Heart right ventricle (tissue), 16 donors: Measurements from ENCODE around the gene SH3RF3. TPM values are rescaled to one million over a fixed set of nuclear protein-coding genes. Genes with fewer than 3 reads are reported as not detected.
A peak's percentile ranks its signal among the peaks of the same experiment; 100 is the strongest.

Experiments
- ATAC-seq, 8 donors: fragments of 200-7000 bp; cut with Tn5 transposase; one replicate each; pipeline ENCODE4 v1.9.1; 2020; ENCODE audit warnings: mild to moderate bottlenecking in 8 of 8, moderate library complexity in 8 of 8, moderate number of reproducible peaks in 1 of 8
- DNase-seq, 2 donors: peaks; one replicate each; pipeline ENCODE4 v3.0.0-alpha.2; 2020
- H3K27ac ChIP-seq, 10 donors: fragments of 200-600 bp; sonication (generic) in 2 of 10; one replicate each; pipeline versions ENCODE4 v1.5.0 to v1.8.0; 2020 to 2022; ENCODE audit warnings: mild to moderate bottlenecking in 3 of 10
- H3K27me3 ChIP-seq, 7 donors: fragments of 200-600 bp; one replicate each; pipeline ENCODE4 v1.8.0; 2021 to 2022; ENCODE audit warnings: mild to moderate bottlenecking in 2 of 7
- H3K36me3 ChIP-seq, 9 donors: fragments of 200-600 bp; sonication (generic) in 1 of 9; one replicate each; pipeline versions ENCODE4 v1.5.0 to v1.8.0; 2020 to 2022; ENCODE audit warnings: mild to moderate bottlenecking in 2 of 9
- H3K4me1 ChIP-seq, 9 donors: fragments of 200-600 bp; sonication (generic) in 1 of 9; one replicate each; pipeline versions ENCODE4 v1.5.0 to v1.8.0; 2020 to 2022; ENCODE audit warnings: mild to moderate bottlenecking in 4 of 9
- H3K4me3 ChIP-seq, 10 donors: fragments of 200-600 bp; sonication (generic) in 2 of 10; one replicate each; pipeline versions ENCODE4 v1.5.0 to v1.8.0; 2020 to 2022; ENCODE audit warnings: mild to moderate bottlenecking in 7 of 10, moderate library complexity in 2 of 10
- H3K9me3 ChIP-seq, 11 donors: fragments of 200-600 bp in 10 of 11; sonication (generic) in 2 of 11; one replicate each; pipeline versions ENCODE4 v1.5.0 to v1.8.0; 2013 to 2022; ENCODE audit warnings: mild to moderate bottlenecking in 2 of 11, control low read depth in 1 of 11, moderate library complexity in 1 of 11
- CTCF ChIP-seq, 9 donors: fragments of 200-600 bp; sonication (generic) in 2 of 9; IDR thresholded peaks; one replicate each; pipeline versions ENCODE4 v1.5.0 to v1.8.0; 2021 to 2022; ENCODE audit warnings: antibody characterized with exemption in 9 of 9, mild to moderate bottlenecking in 5 of 9, moderate library complexity in 1 of 9
- WGBS, 2 donors: extraction: QIAGEN DNeasy Blood & Tissue Kit; methylation state at CpG; one replicate each; pipeline ENCODE4 v1.1.7; 2013; ENCODE audit warnings: inconsistent platforms in 1 of 2; 5-methylcytosine and 5-hydroxymethylcytosine counted together
- intact Hi-C, 10 donors: fragments of 100-400 bp; cut with DNase I; formaldehyde crosslinking; loops; one replicate each; pipeline versions ENCODE4 v1.11.1 to v1.14.2; 2022
- polyA plus RNA-seq, 2 donors: library from polyadenylated mRNA; stranded (reverse); fragments of 200-250 nt; gene quantifications; one replicate each; pipeline ENCODE4 v1.2.3, GENCODE V29; 2013
- total RNA-seq, 10 donors: library from RNA; stranded (reverse); fragmentation: NEBNext Ultra II Directional in 3 of 10; extraction: Animal tissue kit (Norgen Biotek cat#: 25700) in 3 of 10; gene quantifications; one replicate each; pipeline versions ENCODE4 v1.2.1 to v1.2.4, GENCODE V29; 2021 to 2023
- donor health status: Arrhythmogenic right ventricular cardiomyopathy.
- donor health status: ischemic (EF 13 %, LVEDD 7.1; RV severe dilation, severe dysfunction).
- donor health status: healthy with polysubstance abuse.
- donor health status: DM: no; HTN: yes; CAD: no.
- donor health status: DM: no; HTN: no; CAD: no.
- donor health status: ischemic (EF 25% LVEDD 6.9; RV normal size, moderate dysfunction).
- donor health status: ischemic (EF 25% LVEDD 5.7; RV mildly dilated, moderate dysfunction).
- donor health status: healthy.
- donor health status: DM: yes; HTN: yes; CAD: no.
- donor health status: Ischemic cardiomyopathy.
- donor health status: ischemic (EF 35%, LVEDD 5.7; RV mildly dilated, moderate dysfunction).
- donor health status: nonischemic (EF 11% LVEDD 7.7; RV severe dilation, severe dysfunction).
- donor health status: DM: yes; HTN: yes; CAD: no.
- donor health status: PGD.
- donor health status: ischemic (EF 29% LVEDD 5.4; RV normal size, mild dysfunction).
- donor health status: nonischemic (EF 23%, LVEDD 6.1; RV moderate dilation, normal function).

SH3RF3 gene
- total and polyA plus RNA-seq, 12 donors, result 5.0 to 11.5 (median 8.6) TPM

DNA sequence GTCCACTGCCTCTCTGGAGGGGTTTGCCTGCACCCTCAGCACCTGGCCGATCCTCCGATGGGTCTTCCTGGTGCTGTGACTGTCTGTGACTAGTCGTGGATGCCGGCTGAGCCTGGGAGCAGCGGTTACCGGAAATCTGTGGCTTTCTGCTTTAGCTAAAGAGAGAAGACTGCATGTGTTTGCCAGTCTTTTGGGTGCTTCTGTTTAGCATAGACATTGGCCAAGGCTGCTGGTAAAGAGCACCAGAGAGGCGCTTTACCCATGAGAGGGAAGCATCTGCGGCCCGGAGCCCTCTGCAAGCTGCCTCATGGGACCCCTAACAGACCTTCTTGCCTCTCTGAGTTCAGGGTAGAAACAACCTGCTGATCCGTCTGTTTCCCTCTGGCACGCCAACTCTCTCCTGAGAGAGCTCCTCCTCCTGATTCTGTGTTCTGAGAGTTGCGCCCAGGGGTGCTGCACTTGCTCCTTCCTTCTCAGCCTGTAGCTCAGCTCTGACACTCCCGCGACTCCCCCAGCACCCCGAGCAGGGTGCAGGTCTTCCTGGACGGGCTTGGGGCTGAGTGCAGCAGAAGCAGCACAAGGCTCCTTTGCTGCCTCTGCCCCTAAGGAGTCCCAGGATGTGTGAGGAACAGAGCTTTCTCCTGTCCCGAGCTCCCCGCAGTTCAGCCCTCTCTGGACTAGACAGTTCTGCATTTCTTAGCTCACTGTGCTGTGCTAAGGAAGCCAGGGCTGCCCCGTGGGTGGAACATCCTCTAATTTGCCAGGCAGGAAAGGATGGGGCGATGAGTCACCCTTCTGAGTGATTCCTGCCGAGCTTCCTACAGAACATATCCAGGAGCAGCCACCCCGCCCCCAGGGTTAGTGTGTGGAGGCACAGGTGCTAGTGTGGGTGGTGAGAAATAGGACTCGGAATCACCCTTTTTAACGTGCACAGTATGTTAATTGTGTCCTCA lies 203.2 kb downstream of the SH3RF3 start:
- Histone ChIP-seq H3K9me3 (no peaks in the 10 kb centered on the region), H3K4me3 (peak overlapping the region in 7 of 10 donors; percentile 8 to 40 (median 26)), H3K36me3 (no peaks in the 10 kb centered on the region), H3K27ac (peak overlapping the region in 8 of 10 donors; percentile 20 to 77 (median 62)), H3K27me3 (peaks cover 0 to 6% (median 0%) of the 10 kb centered on the region in 7 donors), H3K4me1 (peaks cover 6 to 59% (median 29%) of the 10 kb centered on the region in 9 donors)
- 51 to 65% methylated on average over 24 of the region's 24 CpGs for WGBS, 2 donors
- no peak for TF ChIP-seq CTCF (IDR thresholded peaks at IDR 0.05)
- DNase-seq (peak; percentile 63 to 65), ATAC-seq (peak; percentile 82 to 95 (median 92))
- intact Hi-C loops, result loop anchor here in 4 of 10 donors (5.0 kb wide), 4 partner anchors 45 to 205 kb away; partner anchors contain the start of gene SH3RF3 (in 1 of the 4)

- H3K27me3 ChIP-seq, result peaks cover 0 to 6% (median 0%) of the 10 kb centered on the region in 7 donors
- peaks cover 6 to 59% (median 29%) of the 10 kb centered on the region in 9 donors for H3K4me1 ChIP-seq
- intact Hi-C loops, result loop anchor here in 4 of 10 donors (5.0 kb wide), 4 partner anchors 44 to 206 kb away; partner anchors contain the start of gene SH3RF3 (in 1 of the 4)
- no peak for TF ChIP-seq CTCF (IDR thresholded peaks at IDR 0.05)
- no peak for DNase-seq
- H3K4me3 ChIP-seq, result peak overlapping the region in 1 of 10 donors; percentile 40
- peak overlapping the region in 2 of 10 donors; percentile 19 to 30 for H3K27ac ChIP-seq
- H3K36me3 ChIP-seq, result no peaks in the 10 kb centered on the region
- 93% methylated on average over 9 of the region's 9 CpGs for WGBS, 2 donors
- ATAC-seq, result no peak
- no peaks in the 10 kb centered on the region for H3K9me3 ChIP-seq
Measured at GRCh38 chr2:109332880-109333279, 203.9 kb downstream of the SH3RF3 start.

- no peaks in the 10 kb centered on the region for H3K9me3 ChIP-seq
- peaks cover 0 to 6% (median 0%) of the 10 kb centered on the region in 7 donors for H3K27me3 ChIP-seq
- no peak for ATAC-seq
- DNase-seq, result no peak
- WGBS, 2 donors, result 89% methylated on average over 7 of the region's 7 CpGs
- H3K36me3 ChIP-seq, result no peaks in the 10 kb centered on the region
- intact Hi-C loops, result loop anchor here in 4 of 10 donors (5.0 kb wide), 4 partner anchors 44 to 206 kb away; partner anchors contain the start of gene SH3RF3 (in 1 of the 4)
- no peak overlapping the region for H3K27ac ChIP-seq
- TF ChIP-seq CTCF (IDR thresholded peaks at IDR 0.05), result peak in 4 of 9 donors; percentile 21 to 25 (median 23)
- no peak overlapping the region for H3K4me3 ChIP-seq
- peaks cover 6 to 59% (median 29%) of the 10 kb centered on the region in 9 donors for H3K4me1 ChIP-seq
Measured at GRCh38 chr2:109333414-109334210, 204.6 kb downstream of the SH3RF3 start.
